Measurements from ENCODE around the gene INPP4B.

GRCh38 chr4:142079959-142080358 lies 766.1 kb downstream of the INPP4B start:
- TF ChIP-seq, protein P1, sequence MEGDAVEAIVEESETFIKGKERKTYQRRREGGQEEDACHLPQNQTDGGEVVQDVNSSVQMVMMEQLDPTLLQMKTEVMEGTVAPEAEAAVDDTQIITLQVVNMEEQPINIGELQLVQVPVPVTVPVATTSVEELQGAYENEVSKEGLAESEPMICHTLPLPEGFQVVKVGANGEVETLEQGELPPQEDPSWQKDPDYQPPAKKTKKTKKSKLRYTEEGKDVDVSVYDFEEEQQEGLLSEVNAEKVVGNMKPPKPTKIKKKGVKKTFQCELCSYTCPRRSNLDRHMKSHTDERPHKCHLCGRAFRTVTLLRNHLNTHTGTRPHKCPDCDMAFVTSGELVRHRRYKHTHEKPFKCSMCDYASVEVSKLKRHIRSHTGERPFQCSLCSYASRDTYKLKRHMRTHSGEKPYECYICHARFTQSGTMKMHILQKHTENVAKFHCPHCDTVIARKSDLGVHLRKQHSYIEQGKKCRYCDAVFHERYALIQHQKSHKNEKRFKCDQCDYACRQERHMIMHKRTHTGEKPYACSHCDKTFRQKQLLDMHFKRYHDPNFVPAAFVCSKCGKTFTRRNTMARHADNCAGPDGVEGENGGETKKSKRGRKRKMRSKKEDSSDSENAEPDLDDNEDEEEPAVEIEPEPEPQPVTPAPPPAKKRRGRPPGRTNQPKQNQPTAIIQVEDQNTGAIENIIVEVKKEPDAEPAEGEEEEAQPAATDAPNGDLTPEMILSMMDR (IDR thresholded peaks at IDR 0.05; ENCODE audit: low read length) = no peak
- no peak for TF ChIP-seq EZH2 (IDR thresholded peaks at IDR 0.05; ENCODE audit: borderline replicate concordance, low read length)
